Epithelial cell of esophagus (primary cell): ENCODE measurements around the gene GHRL.
A peak's percentile ranks its signal among the peaks of the same experiment; 100 is the strongest.

Experiments used
- DNase-seq: peaks from one replicate; pipeline ENCODE4 v3.0.0; 2010; ENCODE audit warnings: low read depth
- H3K4me3 ChIP-seq: 2 replicates; pipeline ENCODE4 v1.5.1; 2011; ENCODE audit warnings: mild to moderate bottlenecking, low read length, control low read depth
- TF ChIP-seq, protein P1 (sequence below): IDR thresholded peaks from 2 replicates; pipeline ENCODE4 v1.5.1; 2011; ENCODE audit warnings: low read depth, mild to moderate bottlenecking, low read length, control low read depth, inconsistent platforms; ENCODE audit not compliant: insufficient read depth; ENCODE audit errors: missing control alignments

Gene GHRL

DNA sequence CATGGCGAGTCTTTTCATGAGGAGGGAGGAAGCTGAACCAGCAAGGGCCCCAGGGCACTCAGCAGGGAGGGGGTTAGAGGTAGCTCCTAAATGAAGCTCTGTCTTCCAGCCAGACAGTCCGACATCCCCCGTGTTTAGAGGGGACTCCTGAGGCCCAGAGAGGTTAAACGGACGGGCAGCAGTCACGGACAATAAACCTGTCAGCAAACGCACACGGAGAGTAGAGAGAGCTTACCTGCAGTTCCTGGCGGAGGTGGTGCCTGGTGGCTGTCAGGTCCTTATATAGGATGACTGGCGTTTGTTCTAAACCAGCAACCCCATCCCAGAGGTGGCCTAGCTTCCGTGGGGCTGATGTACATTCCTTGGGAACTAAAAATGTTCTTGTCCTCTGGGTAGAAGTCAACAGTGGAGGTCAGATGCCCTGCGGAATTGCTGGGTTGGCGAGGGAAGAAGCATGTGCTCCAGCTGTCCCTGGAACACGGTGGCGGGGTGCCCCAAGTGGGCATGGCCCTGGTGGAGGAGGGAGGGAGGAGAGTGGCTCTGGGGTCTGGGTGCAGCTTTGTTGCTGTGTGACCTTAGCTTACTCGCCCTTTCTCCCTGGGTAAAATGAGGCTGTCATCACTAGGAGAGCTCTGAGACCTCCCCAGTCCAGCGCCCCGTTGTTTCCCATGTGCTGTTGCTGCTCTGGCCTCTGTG, 2.1 kb downstream of the GHRL start:
- H3K4me3 ChIP-seq: no peak overlapping the region
- TF ChIP-seq, protein P1, sequence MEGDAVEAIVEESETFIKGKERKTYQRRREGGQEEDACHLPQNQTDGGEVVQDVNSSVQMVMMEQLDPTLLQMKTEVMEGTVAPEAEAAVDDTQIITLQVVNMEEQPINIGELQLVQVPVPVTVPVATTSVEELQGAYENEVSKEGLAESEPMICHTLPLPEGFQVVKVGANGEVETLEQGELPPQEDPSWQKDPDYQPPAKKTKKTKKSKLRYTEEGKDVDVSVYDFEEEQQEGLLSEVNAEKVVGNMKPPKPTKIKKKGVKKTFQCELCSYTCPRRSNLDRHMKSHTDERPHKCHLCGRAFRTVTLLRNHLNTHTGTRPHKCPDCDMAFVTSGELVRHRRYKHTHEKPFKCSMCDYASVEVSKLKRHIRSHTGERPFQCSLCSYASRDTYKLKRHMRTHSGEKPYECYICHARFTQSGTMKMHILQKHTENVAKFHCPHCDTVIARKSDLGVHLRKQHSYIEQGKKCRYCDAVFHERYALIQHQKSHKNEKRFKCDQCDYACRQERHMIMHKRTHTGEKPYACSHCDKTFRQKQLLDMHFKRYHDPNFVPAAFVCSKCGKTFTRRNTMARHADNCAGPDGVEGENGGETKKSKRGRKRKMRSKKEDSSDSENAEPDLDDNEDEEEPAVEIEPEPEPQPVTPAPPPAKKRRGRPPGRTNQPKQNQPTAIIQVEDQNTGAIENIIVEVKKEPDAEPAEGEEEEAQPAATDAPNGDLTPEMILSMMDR: no peak
- DNase-seq: no peak

DNA sequence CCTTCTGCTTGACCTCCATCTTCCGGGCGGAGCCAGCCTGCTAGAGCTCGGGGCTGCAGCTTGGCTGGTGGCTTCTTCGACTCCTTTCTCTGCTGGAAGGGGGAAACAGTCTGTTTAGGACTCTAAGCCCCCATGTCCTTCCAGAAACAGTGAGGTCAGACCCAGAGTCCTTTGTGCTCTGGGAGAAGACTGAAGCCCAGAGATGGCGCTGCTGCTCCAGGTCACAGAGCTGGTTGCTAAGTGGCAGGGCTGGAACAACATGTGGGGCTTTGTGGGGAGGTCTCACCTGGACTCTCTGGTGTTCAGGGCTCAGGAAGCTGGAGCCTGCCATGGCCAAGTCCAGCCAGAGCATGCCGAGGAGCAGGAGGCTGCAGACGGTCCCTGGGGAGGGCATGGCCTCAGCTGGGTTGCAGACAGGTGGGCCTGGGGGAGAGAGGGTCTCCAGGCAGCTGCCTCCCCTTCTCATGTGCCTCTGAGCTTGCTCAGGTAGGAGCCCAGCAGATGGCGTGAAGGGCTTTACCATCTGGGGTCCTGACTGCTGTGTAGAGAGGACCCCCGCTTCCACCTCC, 2.9 kb downstream of the GHRL start:
- TF ChIP-seq, protein P1: no peak
- no peak overlapping the region for H3K4me3 ChIP-seq
- DNase-seq: no peak

DNA sequence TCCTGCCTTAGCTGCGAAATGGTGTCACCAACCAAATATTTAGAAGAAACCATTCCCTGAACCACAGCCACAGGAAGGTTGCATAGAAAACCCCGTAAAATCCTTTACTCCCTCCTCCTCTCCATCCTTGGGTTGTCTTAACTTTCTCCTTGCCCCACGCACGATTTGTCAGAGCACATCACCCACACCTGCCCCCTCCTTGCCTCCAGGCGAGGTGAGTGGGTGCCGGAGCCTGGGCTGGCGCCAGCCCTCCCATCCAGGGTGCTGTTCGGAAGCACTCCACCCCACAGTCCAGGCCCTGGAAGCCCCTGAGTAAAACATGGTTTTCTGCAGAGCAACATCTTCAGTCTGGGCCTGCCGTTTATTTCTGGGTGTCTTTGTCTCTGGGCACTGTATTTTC, 3.7 kb downstream of the GHRL start:
- no peak overlapping the region for H3K4me3 ChIP-seq
- DNase-seq: no peak
- TF ChIP-seq, protein P1: no peak

DNA sequence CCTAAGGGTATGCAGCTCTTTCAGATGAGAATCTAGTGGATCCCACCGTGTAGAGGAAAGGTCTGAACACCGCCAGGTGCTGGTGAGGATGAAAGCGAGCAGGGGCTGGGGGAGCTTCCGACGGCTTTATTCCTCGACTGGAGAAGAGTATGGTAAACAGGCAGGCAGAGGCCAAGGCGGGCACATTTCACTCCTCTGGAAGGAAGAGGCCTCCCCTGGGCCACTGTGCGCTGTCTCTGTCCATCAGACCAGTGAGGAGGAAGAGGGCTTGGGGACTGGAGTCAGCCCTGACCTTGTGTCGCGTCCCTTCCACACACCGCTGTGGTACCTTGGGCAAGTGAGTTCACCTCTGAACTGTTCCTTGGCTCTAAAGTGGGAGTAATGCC, 4.2 kb downstream of the GHRL start:
- DNase-seq: no peak
- TF ChIP-seq, protein P1: no peak
- H3K4me3 ChIP-seq: no peak overlapping the region

DNA sequence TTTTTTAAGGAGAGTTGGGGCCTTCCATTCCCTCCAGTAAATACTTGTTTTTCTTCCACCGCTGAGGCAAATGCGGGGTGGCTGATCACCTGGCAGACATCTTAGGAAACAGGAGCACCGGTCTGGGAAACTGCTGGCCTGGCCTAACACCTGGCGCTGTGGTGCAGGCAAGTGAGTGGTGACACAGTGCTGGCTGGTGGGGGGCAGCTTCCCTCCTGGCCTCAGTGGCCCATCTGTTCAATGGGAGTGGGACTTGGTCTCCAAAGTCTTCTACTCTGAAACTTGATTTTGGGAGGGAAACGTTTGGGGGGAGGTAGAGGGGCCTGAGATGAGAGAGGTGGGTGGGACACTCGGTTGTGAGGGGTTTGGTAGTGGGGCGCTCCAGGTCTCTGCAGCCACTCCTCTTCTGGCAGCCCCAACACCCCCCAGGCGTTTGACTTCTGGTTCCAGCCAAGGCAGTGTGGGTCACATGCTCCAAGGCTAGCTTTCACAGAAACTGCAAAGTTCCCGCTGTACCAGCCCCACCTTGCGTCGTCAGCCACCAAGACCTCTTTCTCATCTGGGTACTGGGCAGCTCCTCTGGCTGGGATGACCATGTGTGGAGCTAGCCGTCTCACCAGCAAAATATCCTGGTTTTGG, 4.7 kb downstream of the GHRL start:
- H3K4me3 ChIP-seq: no peak overlapping the region
- no peak for DNase-seq
- TF ChIP-seq, protein P1: no peak

DNA sequence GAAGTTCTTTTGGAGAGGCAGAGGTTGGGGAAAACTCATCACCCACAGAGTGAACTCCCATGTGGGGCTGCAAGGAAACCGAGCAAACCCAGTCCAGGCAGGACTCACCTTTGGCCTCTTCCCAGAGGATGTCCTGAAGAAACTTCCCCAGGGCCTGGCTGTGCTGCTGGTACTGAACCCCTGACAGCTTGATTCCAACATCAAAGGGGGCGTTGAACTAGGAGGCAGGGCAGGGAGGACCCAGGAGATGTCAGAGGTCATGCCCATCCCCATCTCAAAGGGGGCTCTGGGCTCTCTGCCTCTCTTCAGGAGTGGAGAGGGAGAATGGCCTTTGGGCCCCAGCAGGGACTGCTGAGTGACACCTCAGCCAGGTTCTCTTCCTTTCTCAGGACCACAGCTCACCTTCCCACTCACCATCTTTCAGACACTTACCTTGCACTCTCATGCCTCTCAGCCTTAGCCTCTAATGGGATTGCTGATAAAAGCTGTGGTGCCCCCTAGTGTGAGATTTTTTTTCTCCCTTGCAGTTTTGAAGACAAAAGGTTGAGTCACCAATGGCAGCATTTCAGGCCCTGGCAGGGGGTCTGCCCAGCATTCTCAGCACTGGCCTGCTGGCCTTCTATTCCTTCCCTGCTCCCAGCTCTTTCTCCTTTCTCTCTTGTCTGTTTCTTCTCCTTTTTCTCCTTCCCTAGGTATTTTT, 6.0 kb downstream of the GHRL start:
- DNase-seq: peak; percentile 65
- TF ChIP-seq, protein P1: peak; percentile 38
- no peak overlapping the region for H3K4me3 ChIP-seq

DNA sequence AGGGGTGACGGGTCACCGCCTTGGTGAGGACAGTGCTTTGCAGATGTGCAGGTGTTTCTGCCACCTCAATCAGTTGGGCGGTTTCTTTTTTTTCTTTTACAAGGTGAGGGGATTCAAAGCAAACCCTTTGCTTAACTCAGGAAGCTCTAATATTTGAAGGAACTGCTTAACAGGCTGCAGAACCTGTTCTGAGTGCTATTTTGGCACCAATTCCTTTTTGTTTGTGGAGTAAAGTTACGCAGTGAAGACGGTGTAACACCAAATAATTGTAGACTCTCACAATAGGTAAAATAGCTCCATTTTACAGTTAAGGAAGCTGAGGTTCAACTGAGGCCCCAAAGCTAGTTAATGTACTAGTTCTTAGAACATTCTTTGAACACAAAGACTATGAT, 6.6 kb downstream of the GHRL start:
- no peak for DNase-seq
- no peak overlapping the region for H3K4me3 ChIP-seq
- TF ChIP-seq, protein P1: no peak
